GM23338 (cell line): ENCODE data around the gene ALB. TPM values are rescaled to one million over a fixed set of nuclear protein-coding genes. Genes with fewer than 3 reads are reported as not detected.

Source experiments
- ATAC-seq: fragments of 200-7000 bp; cut with Tn5 transposase; 3 replicates; pipeline ENCODE4 v1.9.1; 2020
- DNase-seq: peaks from one replicate; pipeline ENCODE4 v3.0.0-alpha.2; 2015; ENCODE audit warnings: low spot score
- H2AFZ ChIP-seq: fragments of 200-600 bp; sonication (generic); 2 replicates; pipeline ENCODE4 v1.8.0; 2016; ENCODE audit warnings: antibody characterized with exemption, mild to moderate bottlenecking, moderate library complexity
- H3F3A ChIP-seq: fragments of 200-600 bp; sonication (generic); replicated peaks from 2 replicates; pipeline ENCODE4 v1.8.0; 2017; ENCODE audit warnings: antibody characterized with exemption, mixed run types, low read depth
- H3K27ac ChIP-seq: fragments of 200-600 bp; sonication (generic); 2 replicates; pipeline ENCODE4 v1.6.1; 2016; ENCODE audit warnings: low read depth
- H3K27me3 ChIP-seq: fragments of 200-600 bp; sonication (generic); 2 replicates; pipeline ENCODE4 v1.8.0; 2016; ENCODE audit warnings: mild to moderate bottlenecking, mixed run types, moderate library complexity; ENCODE audit not compliant: insufficient read depth
- H3K36me3 ChIP-seq: fragments of 200-600 bp; sonication (generic); 2 replicates; pipeline ENCODE4 v1.8.0; 2016; ENCODE audit warnings: mild to moderate bottlenecking; ENCODE audit not compliant: insufficient read depth
- H3K4me1 ChIP-seq: fragments of 200-600 bp; sonication (generic); 2 replicates; pipeline ENCODE4 v1.8.0; 2016; ENCODE audit warnings: mild to moderate bottlenecking, moderate library complexity; ENCODE audit not compliant: insufficient read depth
- H3K4me2 ChIP-seq: fragments of 200-600 bp; sonication (generic); 2 replicates; pipeline ENCODE4 v1.7.1; 2017; ENCODE audit warnings: mixed run types
- H3K4me3 ChIP-seq: fragments of 200-600 bp; sonication (generic); 2 replicates; pipeline ENCODE4 v1.6.1; 2016; ENCODE audit warnings: mixed run types
- H3K79me2 ChIP-seq: fragments of 200-600 bp; sonication (generic); replicated peaks from 2 replicates; pipeline ENCODE4 v1.8.0; 2017; ENCODE audit warnings: mild to moderate bottlenecking; ENCODE audit not compliant: insufficient read depth
- H3K9me2 ChIP-seq: fragments of 200-600 bp; sonication (generic); 2 replicates; pipeline ENCODE4 v1.8.0; 2017; ENCODE audit not compliant: insufficient read depth
- H4K20me1 ChIP-seq: fragments of 200-600 bp; sonication (generic); replicated peaks from 2 replicates; pipeline ENCODE4 v1.8.0; 2017; ENCODE audit warnings: mild to moderate bottlenecking; ENCODE audit not compliant: insufficient read depth
- H3K27ac Mint-ChIP-seq: 2 replicates; pipeline ENCODE4 v1.8.0; 2020; ENCODE audit warnings: inconsistent platforms, mild to moderate bottlenecking, moderate library complexity, mixed read lengths
- H3K27me3 Mint-ChIP-seq: 3 replicates; pipeline ENCODE4 v1.8.0; 2022; ENCODE audit warnings: low read depth, mild to moderate bottlenecking, moderate library complexity, mixed read lengths, inconsistent platforms; ENCODE audit not compliant: insufficient read depth, poor library complexity
- H3K36me3 Mint-ChIP-seq: 3 replicates; pipeline ENCODE4 v1.8.0; 2021; ENCODE audit warnings: low read depth, mild to moderate bottlenecking, inconsistent platforms, moderate library complexity, mixed read lengths
- H3K4me1 Mint-ChIP-seq: 3 replicates; pipeline ENCODE4 v1.8.0; 2020; ENCODE audit warnings: mild to moderate bottlenecking, inconsistent platforms, mixed read lengths
- H3K4me3 Mint-ChIP-seq: 3 replicates; pipeline ENCODE4 v1.8.0; 2021; ENCODE audit warnings: moderate library complexity, mild to moderate bottlenecking, inconsistent platforms, mixed read lengths
- H3K9me3 Mint-ChIP-seq: 3 replicates; pipeline ENCODE4 v1.8.0; 2020; ENCODE audit warnings: moderate library complexity, mild to moderate bottlenecking, inconsistent platforms, mixed read lengths
- EZH2 ChIP-seq: fragments of 200-600 bp; sonication (generic); IDR thresholded peaks from one replicate; pipeline ENCODE4 v1.8.0; 2017; ENCODE audit warnings: antibody characterized with exemption, mild to moderate bottlenecking, low read depth; ENCODE audit not compliant: unreplicated experiment
- EZH2phosphoT487 ChIP-seq: fragments of 200-600 bp; sonication (generic); IDR thresholded peaks from one replicate; pipeline ENCODE4 v1.8.1; 2018; ENCODE audit warnings: antibody characterized with exemption; ENCODE audit not compliant: unreplicated experiment
- JUNB ChIP-seq: IDR thresholded peaks from one replicate; pipeline ENCODE4 v1.6.1; 2016; ENCODE audit warnings: antibody characterized with exemption; ENCODE audit not compliant: unreplicated experiment
- NANOG ChIP-seq: IDR thresholded peaks from 2 replicates; pipeline ENCODE4 v1.6.1; 2016; ENCODE audit warnings: antibody characterized with exemption, borderline replicate concordance
- POLR2AphosphoS5 ChIP-seq: IDR thresholded peaks from 2 replicates; pipeline ENCODE4 v1.6.1; 2016; ENCODE audit warnings: antibody characterized with exemption, low read depth
- STAT1 ChIP-seq: IDR thresholded peaks from one replicate; pipeline ENCODE4 v1.6.1; 2016; ENCODE audit warnings: antibody characterized with exemption; ENCODE audit not compliant: unreplicated experiment
- ZNF331 ChIP-seq: fragments of 250-450 bp; sonication (Bioruptor Pico); IDR thresholded peaks from 2 replicates; pipeline ENCODE4 v1.5.0; 2020; ENCODE audit warnings: low read depth, mild to moderate bottlenecking, moderate library complexity
- polyA plus RNA-seq: library from polyadenylated mRNA; unstranded; fragments of >200 nt; fragmentation: Nextera tagmentation; extraction: Ambion mirVana; gene quantifications from 2 replicates; pipeline ENCODE4 v1.2.1, GENCODE V29; 2016
- total RNA-seq: library from RNA; depleted of rRNA; stranded (reverse); fragments of >200 nt; shearing (Covaris generic); gene quantifications from 2 replicates; pipeline ENCODE4 v1.2.3, GENCODE V29; 2014
- TF ChIP-seq, protein P1 (sequence below): fragments of 250-450 bp; sonication (Bioruptor Pico); IDR thresholded peaks from 2 replicates; pipeline ENCODE4 v1.5.0; 2020; ENCODE audit warnings: mild to moderate bottlenecking, moderate library complexity

Gene ALB
- total and polyA plus RNA-seq, 2 experiments from 2014 or later, result not detected

DNA sequence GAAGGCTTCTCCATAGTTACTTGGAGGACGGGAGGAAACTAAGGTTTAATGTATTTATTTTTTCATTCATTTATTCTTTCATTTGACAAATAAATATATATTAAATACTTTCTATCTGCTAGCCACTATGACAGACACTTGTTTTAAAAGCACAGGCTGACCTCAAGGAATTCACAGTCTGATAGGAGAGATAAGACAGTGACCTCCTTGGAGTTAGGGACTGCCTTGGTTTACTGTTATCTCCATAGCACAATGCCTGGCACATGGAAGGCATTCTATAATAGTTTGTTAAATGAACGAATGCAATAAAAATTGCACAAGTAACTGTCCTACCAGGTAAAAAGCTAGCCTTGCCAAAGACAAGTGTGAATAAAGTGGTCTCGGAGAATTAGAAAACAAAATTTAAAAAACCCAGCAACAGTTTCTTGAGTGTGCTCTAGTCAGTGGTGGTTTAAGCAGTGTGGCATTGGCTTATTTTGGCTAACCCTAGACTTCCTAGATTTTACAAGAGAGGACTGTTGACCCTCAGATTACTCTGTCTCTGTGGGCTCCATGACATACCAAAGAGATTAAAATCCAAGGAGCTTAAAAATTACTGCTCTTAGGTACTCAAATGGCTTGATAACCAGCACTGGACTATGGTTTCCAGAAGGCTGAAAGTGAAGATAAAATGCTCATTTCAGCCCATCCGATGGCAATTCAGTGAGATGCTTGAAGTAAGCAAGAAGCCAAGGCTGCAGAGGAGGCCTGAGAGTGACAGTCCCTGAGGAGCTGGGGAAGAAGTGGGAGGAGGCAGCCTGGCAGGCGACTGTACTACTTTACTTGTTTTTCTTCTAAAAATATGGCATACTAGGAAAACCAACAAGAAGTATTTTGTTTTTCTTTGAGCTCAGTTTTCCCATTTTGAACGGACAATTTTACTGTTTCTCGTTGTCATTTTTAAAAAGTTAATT is 41.6 kb downstream of the ALB start:
- Mint-ChIP-seq H3K36me3 (no peaks in the 10 kb centered on the region), H3K9me3 (no peaks in the 10 kb centered on the region), H3K4me1 (peaks cover 27% of the 10 kb centered on the region), H3K27me3 (peaks cover 5% of the 10 kb centered on the region), H3K4me3 (no peak overlapping the region), H3K27ac (no peak overlapping the region)
- no peaks in the 10 kb centered on the region for H3K9me2 ChIP-seq
- no peaks in the 10 kb centered on the region for H4K20me1 ChIP-seq
- H3K4me1 ChIP-seq, result peaks cover 16% of the 10 kb centered on the region
- H3K27me3 ChIP-seq, result no peaks in the 10 kb centered on the region
- no peaks in the 10 kb centered on the region for H3K79me2 ChIP-seq
- no peak overlapping the region for H2AFZ ChIP-seq
- ATAC-seq (peak; percentile 64), DNase-seq (peak; percentile 14)
- H3K4me3 ChIP-seq, result no peak overlapping the region
- H3F3A ChIP-seq, result no peaks in the 10 kb centered on the region
- no peak overlapping the region for H3K4me2 ChIP-seq
- H3K27ac ChIP-seq, result no peak overlapping the region
- no peaks in the 10 kb centered on the region for H3K36me3 ChIP-seq
- TF ChIP-seq POLR2AphosphoS5 (no peak), JUNB (no peak), NANOG (no peak), EZH2 (no peak), EZH2phosphoT487 (no peak), STAT1 (no peak), ZNF331 (CRISPR knock-in tag) (no peak)
- TF ChIP-seq, protein P1, sequence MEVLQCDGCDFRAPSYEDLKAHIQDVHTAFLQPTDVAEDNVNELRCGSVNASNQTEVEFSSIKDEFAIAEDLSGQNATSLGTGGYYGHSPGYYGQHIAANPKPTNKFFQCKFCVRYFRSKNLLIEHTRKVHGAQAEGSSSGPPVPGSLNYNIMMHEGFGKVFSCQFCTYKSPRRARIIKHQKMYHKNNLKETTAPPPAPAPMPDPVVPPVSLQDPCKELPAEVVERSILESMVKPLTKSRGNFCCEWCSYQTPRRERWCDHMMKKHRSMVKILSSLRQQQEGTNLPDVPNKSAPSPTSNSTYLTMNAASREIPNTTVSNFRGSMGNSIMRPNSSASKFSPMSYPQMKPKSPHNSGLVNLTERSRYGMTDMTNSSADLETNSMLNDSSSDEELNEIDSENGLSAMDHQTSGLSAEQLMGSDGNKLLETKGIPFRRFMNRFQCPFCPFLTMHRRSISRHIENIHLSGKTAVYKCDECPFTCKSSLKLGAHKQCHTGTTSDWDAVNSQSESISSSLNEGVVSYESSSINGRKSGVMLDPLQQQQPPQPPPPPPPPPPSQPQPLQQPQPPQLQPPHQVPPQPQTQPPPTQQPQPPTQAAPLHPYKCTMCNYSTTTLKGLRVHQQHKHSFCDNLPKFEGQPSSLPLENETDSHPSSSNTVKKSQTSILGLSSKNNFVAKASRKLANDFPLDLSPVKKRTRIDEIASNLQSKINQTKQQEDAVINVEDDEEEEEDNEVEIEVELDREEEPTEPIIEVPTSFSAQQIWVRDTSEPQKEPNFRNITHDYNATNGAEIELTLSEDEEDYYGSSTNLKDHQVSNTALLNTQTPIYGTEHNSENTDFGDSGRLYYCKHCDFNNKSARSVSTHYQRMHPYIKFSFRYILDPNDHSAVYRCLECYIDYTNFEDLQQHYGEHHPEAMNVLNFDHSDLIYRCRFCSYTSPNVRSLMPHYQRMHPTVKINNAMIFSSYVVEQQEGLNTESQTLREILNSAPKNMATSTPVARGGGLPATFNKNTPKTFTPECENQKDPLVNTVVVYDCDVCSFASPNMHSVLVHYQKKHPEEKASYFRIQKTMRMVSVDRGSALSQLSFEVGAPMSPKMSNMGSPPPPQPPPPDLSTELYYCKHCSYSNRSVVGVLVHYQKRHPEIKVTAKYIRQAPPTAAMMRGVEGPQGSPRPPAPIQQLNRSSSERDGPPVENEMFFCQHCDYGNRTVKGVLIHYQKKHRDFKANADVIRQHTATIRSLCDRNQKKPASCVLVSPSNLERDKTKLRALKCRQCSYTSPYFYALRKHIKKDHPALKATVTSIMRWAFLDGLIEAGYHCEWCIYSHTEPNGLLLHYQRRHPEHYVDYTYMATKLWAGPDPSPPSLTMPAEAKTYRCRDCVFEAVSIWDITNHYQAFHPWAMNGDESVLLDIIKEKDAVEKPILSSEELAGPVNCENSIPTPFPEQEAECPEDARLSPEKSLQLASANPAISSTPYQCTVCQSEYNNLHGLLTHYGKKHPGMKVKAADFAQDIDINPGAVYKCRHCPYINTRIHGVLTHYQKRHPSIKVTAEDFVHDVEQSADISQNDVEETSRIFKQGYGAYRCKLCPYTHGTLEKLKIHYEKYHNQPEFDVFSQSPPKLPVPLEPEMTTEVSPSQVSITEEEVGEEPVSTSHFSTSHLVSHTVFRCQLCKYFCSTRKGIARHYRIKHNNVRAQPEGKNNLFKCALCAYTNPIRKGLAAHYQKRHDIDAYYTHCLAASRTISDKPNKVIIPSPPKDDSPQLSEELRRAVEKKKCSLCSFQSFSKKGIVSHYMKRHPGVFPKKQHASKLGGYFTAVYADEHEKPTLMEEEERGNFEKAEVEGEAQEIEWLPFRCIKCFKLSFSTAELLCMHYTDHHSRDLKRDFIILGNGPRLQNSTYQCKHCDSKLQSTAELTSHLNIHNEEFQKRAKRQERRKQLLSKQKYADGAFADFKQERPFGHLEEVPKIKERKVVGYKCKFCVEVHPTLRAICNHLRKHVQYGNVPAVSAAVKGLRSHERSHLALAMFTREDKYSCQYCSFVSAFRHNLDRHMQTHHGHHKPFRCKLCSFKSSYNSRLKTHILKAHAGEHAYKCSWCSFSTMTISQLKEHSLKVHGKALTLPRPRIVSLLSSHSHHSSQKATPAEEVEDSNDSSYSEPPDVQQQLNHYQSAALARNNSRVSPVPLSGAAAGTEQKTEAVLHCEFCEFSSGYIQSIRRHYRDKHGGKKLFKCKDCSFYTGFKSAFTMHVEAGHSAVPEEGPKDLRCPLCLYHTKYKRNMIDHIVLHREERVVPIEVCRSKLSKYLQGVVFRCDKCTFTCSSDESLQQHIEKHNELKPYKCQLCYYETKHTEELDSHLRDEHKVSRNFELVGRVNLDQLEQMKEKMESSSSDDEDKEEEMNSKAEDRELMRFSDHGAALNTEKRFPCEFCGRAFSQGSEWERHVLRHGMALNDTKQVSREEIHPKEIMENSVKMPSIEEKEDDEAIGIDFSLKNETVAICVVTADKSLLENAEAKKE (CRISPR knock-in tag), result no peak
